Activated CD8-positive, alpha-beta memory T cell treated with anti-CD3 and anti-CD28 coated beads for 4 hours (primary cell): ENCODE measurements around the gene GJA9.

Experiments used
- DNase-seq, 2 donors: peaks; one replicate each; pipeline ENCODE4 v3.0.0-alpha.2; 2020; ENCODE audit warnings: low read depth in 2 of 2

The GJA9 gene

DNA sequence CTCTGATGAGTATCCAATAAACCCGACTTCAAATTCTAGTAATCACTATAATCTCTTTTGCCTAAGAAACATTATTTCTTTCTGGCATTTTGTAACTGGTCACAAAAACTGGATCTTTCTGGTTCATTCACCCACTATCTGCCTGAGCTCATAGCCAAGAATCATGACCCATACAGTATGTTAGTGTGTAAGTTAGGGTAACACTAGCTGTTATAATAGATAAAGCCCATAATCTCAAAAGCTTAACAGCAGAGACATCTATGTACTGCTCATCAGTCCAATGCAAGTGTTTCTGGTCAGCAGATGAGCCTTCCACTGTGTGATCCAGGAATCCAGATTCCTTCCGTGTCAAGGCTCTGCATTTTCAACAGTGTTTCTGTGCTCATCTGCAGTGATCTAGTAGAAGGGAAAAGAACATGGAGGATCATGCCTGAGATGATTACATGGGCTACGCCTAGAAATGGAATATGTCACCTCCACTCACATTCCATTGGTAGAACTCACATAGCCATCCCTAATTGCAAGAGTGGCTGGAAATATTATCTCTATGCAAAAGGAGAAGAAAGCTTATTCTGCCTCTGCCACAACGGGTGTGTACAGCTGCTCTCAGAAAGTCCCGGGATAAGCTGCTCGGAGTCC lies 49.5 kb downstream of the GJA9 start:
- no peak for DNase-seq

GRCh38 chr1:38829368-38829767 lies 52.0 kb downstream of the GJA9 start:
- DNase-seq, result no peak

DNA sequence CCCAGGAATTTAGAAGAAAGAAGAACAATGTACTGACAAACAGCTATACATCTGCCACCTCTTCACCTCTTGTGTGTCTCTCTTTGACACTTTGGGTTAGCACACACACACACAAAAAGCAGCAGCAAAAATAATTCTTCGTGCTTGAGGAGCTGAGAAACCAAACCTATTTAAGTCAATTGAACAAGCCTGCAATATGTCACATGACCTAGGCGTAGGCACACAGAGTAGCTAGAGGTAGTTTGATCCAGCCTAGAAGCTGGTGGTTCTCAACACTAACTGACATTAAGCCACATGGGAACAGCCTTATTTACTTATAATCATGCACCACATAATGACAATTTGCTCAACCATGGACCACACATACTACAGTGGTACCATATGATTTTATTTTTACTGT lies 54.1 kb downstream of the GJA9 start:
- no peak for DNase-seq

DNA sequence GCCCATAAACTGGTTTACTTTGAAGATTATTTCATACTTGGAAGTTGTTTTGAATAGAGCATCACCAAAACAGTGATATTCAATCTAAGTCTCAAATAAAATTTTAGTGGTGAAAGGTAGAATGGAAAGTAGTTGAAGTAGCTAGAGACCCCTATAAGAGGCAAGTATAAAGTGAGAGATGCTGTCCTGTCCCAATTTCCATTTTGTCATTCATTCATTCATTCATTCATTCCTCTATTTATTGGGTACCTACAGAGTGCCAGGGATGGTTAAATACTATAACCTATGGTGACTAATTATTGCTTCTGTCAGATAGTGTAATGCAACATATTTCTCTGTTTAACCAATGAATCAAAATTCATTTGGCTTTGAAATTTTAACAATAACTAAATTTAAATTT lies 54.5 kb downstream of the GJA9 start:
- no peak for DNase-seq

DNA sequence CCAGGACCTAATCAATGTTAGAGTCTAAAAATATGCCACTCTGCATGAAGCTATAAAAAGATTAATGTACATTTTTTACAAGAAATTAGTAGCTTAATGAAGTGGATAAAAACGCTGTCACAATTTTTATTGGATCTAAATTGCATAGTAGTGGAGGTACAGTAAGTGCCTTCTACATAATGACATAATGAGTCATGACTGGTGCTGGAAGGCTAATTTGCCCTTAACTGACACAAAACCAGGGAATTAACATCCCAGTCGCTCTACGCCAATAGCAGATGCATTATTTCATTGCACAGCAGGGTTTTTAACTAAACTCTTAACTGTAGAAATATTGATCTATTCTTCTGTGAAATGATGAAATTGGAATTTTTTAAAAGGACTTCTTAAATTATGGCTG lies 55.1 kb downstream of the GJA9 start:
- DNase-seq, result no peak
